Measurements from ENCODE around the gene APP.

The APP gene

GRCh38 chr21:26125433-26126167 is 45.0 kb downstream of the APP start:
- DNase-seq: no peak

GRCh38 chr21:26124896-26125295 is 45.7 kb downstream of the APP start:
- no peak for DNase-seq

- DNase-seq: no peak
Observed at GRCh38 chr21:26124421-26124833, 46.1 kb downstream of the APP start.

- no peak for DNase-seq
Observed at GRCh38 chr21:26123012-26123411, 47.6 kb downstream of the APP start.

- DNase-seq: no peak
Observed at GRCh38 chr21:26120828-26121227, 49.7 kb downstream of the APP start.

GRCh38 chr21:26119906-26120305 is 50.7 kb downstream of the APP start:
- no peak for DNase-seq

- no peak for DNase-seq
Observed at GRCh38 chr21:26118938-26119540, 51.5 kb downstream of the APP start.

- DNase-seq: no peak
Observed at GRCh38 chr21:26117972-26118367, 52.6 kb downstream of the APP start.

- DNase-seq: no peak
Observed at GRCh38 chr21:26117324-26117971, 53.1 kb downstream of the APP start.

- DNase-seq: no peak
Observed at GRCh38 chr21:26116456-26117011, 54.0 kb downstream of the APP start.

GRCh38 chr21:26115899-26116298 is 54.7 kb downstream of the APP start:
- no peak for DNase-seq

- DNase-seq: no peak
Observed at GRCh38 chr21:26115305-26115704, 55.3 kb downstream of the APP start.

- DNase-seq: no peak
Observed at GRCh38 chr21:26112975-26113374, 57.6 kb downstream of the APP start.

- DNase-seq: peak; percentile 19
Observed at GRCh38 chr21:26112127-26112742, 58.3 kb downstream of the APP start.

- DNase-seq: no peak
Observed at GRCh38 chr21:26110715-26111114, 59.9 kb downstream of the APP start.

- DNase-seq: no peak
Observed at GRCh38 chr21:26107429-26107828, 63.1 kb downstream of the APP start.

GRCh38 chr21:26106562-26106961 is 64.0 kb downstream of the APP start:
- DNase-seq: no peak

- DNase-seq: no peak
Observed at GRCh38 chr21:26105819-26106218, 64.8 kb downstream of the APP start.

- no peak for DNase-seq
Observed at GRCh38 chr21:26100573-26100972, 70.0 kb downstream of the APP start.

GRCh38 chr21:26099610-26100219 is 70.9 kb downstream of the APP start:
- DNase-seq: no peak

- DNase-seq: no peak
Observed at GRCh38 chr21:26098772-26099397, 71.7 kb downstream of the APP start.

- no peak for DNase-seq
Observed at GRCh38 chr21:26097475-26097874, 73.1 kb downstream of the APP start.
